ENCODE data around the gene SIN3B.

The SIN3B gene

GRCh38 chr19:16915135-16915534 is 85.9 kb downstream of the SIN3B start:
- no peaks in the 10 kb centered on the region for H3K4me1 ChIP-seq (ENCODE audit: control insufficient read depth, low read length)
- H3K9me3 ChIP-seq (ENCODE audit: control insufficient read depth, insufficient read depth, low read length): peaks cover 21% of the 10 kb centered on the region
- H3K27me3 ChIP-seq (ENCODE audit: control insufficient read depth, low read length): peaks cover 11% of the 10 kb centered on the region
- H3K79me2 ChIP-seq (ENCODE audit: control insufficient read depth, low read length): no peaks in the 10 kb centered on the region
- no peak overlapping the region for H3K4me3 ChIP-seq (ENCODE audit: low read length)
- TF ChIP-seq EZH2phosphoT487 (IDR thresholded peaks at IDR 0.05; ENCODE audit: borderline replicate concordance, low read length): no peak
- TF ChIP-seq, protein P1, sequence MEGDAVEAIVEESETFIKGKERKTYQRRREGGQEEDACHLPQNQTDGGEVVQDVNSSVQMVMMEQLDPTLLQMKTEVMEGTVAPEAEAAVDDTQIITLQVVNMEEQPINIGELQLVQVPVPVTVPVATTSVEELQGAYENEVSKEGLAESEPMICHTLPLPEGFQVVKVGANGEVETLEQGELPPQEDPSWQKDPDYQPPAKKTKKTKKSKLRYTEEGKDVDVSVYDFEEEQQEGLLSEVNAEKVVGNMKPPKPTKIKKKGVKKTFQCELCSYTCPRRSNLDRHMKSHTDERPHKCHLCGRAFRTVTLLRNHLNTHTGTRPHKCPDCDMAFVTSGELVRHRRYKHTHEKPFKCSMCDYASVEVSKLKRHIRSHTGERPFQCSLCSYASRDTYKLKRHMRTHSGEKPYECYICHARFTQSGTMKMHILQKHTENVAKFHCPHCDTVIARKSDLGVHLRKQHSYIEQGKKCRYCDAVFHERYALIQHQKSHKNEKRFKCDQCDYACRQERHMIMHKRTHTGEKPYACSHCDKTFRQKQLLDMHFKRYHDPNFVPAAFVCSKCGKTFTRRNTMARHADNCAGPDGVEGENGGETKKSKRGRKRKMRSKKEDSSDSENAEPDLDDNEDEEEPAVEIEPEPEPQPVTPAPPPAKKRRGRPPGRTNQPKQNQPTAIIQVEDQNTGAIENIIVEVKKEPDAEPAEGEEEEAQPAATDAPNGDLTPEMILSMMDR (IDR thresholded peaks at IDR 0.05; ENCODE audit: low read depth, low read length, poor library complexity, severe bottlenecking): no peak
- H3K27ac ChIP-seq (ENCODE audit: low read depth, low read length): no peak overlapping the region
- no peaks in the 10 kb centered on the region for H3K36me3 ChIP-seq (ENCODE audit: control insufficient read depth, low read length)
- H4K20me1 ChIP-seq (ENCODE audit: control insufficient read depth, insufficient read depth, low read depth, low read length): no peaks in the 10 kb centered on the region
- H3F3A ChIP-seq (ENCODE audit: control insufficient read depth, insufficient read depth): no peaks in the 10 kb centered on the region
- no peak overlapping the region for H3K4me2 ChIP-seq (ENCODE audit: low read length)
- no peaks in the 10 kb centered on the region for H3K9me2 ChIP-seq (replicated peaks; ENCODE audit: control insufficient read depth, low read length)

GRCh38 chr19:16915734-16916133 is 86.5 kb downstream of the SIN3B start:
- Histone ChIP-seq H3K79me2 (ENCODE audit: control insufficient read depth, low read length) (no peaks in the 10 kb centered on the region), H3K4me2 (ENCODE audit: low read length) (no peak overlapping the region), H3F3A (ENCODE audit: control insufficient read depth, insufficient read depth) (no peaks in the 10 kb centered on the region), H3K4me3 (ENCODE audit: low read length) (no peak overlapping the region), H3K36me3 (ENCODE audit: control insufficient read depth, low read length) (no peaks in the 10 kb centered on the region), H3K27ac (ENCODE audit: low read depth, low read length) (no peak overlapping the region), H3K27me3 (ENCODE audit: control insufficient read depth, low read length) (peaks cover 11% of the 10 kb centered on the region), H3K4me1 (ENCODE audit: control insufficient read depth, low read length) (no peaks in the 10 kb centered on the region), H4K20me1 (ENCODE audit: control insufficient read depth, insufficient read depth, low read depth, low read length) (no peaks in the 10 kb centered on the region), H3K9me2 (replicated peaks; ENCODE audit: control insufficient read depth, low read length) (no peaks in the 10 kb centered on the region), H3K9me3 (ENCODE audit: control insufficient read depth, insufficient read depth, low read length) (peaks cover 21% of the 10 kb centered on the region)
- no peak for TF ChIP-seq EZH2phosphoT487 (IDR thresholded peaks at IDR 0.05; ENCODE audit: borderline replicate concordance, low read length)
- TF ChIP-seq, protein P1 (IDR thresholded peaks at IDR 0.05; ENCODE audit: low read depth, low read length, poor library complexity, severe bottlenecking): no peak

GRCh38 chr19:16917401-16917800 is 88.2 kb downstream of the SIN3B start:
- Histone ChIP-seq H4K20me1 (ENCODE audit: control insufficient read depth, insufficient read depth, low read depth, low read length) (no peaks in the 10 kb centered on the region), H3K4me2 (ENCODE audit: low read length) (no peak overlapping the region), H3K4me1 (ENCODE audit: control insufficient read depth, low read length) (peaks cover 3% of the 10 kb centered on the region; the same call in 1 of the 2 replicates), H3K79me2 (ENCODE audit: control insufficient read depth, low read length) (no peaks in the 10 kb centered on the region), H3K9me3 (ENCODE audit: control insufficient read depth, insufficient read depth, low read length) (peaks cover 21% of the 10 kb centered on the region), H3F3A (ENCODE audit: control insufficient read depth, insufficient read depth) (no peaks in the 10 kb centered on the region), H3K27ac (ENCODE audit: low read depth, low read length) (no peak overlapping the region), H3K9me2 (replicated peaks; ENCODE audit: control insufficient read depth, low read length) (no peaks in the 10 kb centered on the region), H3K36me3 (ENCODE audit: control insufficient read depth, low read length) (no peaks in the 10 kb centered on the region), H3K27me3 (ENCODE audit: control insufficient read depth, low read length) (peaks cover 11% of the 10 kb centered on the region), H3K4me3 (ENCODE audit: low read length) (no peak overlapping the region)
- TF ChIP-seq, protein P1 (IDR thresholded peaks at IDR 0.05; ENCODE audit: low read depth, low read length, poor library complexity, severe bottlenecking): no peak
- no peak for TF ChIP-seq EZH2phosphoT487 (IDR thresholded peaks at IDR 0.05; ENCODE audit: borderline replicate concordance, low read length)
